H9 (cell line): Measurements from ENCODE around the gene ISCU. TPM values are rescaled to one million over a fixed set of nuclear protein-coding genes. Genes with fewer than 3 reads are reported as not detected.

Experiments
- DNase-seq: peaks from one replicate; pipeline ENCODE4 v3.0.0-alpha.2; 2017
- H2AFZ ChIP-seq: one replicate; pipeline ENCODE4 v1.6.1; 2013; ENCODE audit warnings: mild to moderate bottlenecking, low read length, control low read depth, moderate library complexity
- H2AK5ac ChIP-seq: 2 replicates; pipeline ENCODE4 v1.6.1; 2013; ENCODE audit warnings: low read length, control low read depth, mixed read lengths; ENCODE audit not compliant: insufficient read length
- H2BK120ac ChIP-seq: one replicate; pipeline ENCODE4 v1.6.1; 2013; ENCODE audit warnings: low read depth, mild to moderate bottlenecking, low read length, control low read depth, inconsistent platforms; ENCODE audit not compliant: poor library complexity, severe bottlenecking
- H2BK12ac ChIP-seq: 2 replicates; pipeline ENCODE4 v1.6.1; 2013; ENCODE audit warnings: low read length, control low read depth, mixed read lengths, low read depth; ENCODE audit not compliant: insufficient read length
- H2BK15ac ChIP-seq: 2 replicates; pipeline ENCODE4 v1.6.1; 2013; ENCODE audit warnings: low read depth, low read length, control low read depth
- H2BK20ac ChIP-seq: one replicate; pipeline ENCODE4 v1.6.1; 2013; ENCODE audit warnings: low read depth, mild to moderate bottlenecking, low read length, control low read depth, inconsistent platforms; ENCODE audit not compliant: poor library complexity, severe bottlenecking
- H2BK5ac ChIP-seq: 2 replicates; pipeline ENCODE4 v1.6.1; 2013; ENCODE audit warnings: low read length, control low read depth, mixed read lengths; ENCODE audit not compliant: insufficient read length
- H3K14ac ChIP-seq: 2 replicates; pipeline ENCODE4 v1.6.1; 2013; ENCODE audit warnings: low read length, control low read depth; ENCODE audit not compliant: insufficient read depth
- H3K18ac ChIP-seq: 2 replicates; pipeline ENCODE4 v1.6.1; 2013; ENCODE audit warnings: low read depth, mild to moderate bottlenecking, mixed read lengths, low read length, control low read depth; ENCODE audit not compliant: insufficient read length
- H3K23ac ChIP-seq: 2 replicates; pipeline ENCODE4 v1.6.1; 2013; ENCODE audit warnings: low read length, control low read depth, mixed read lengths, low read depth; ENCODE audit not compliant: insufficient read length
- H3K23me2 ChIP-seq: 2 replicates; pipeline ENCODE4 v1.6.1; 2013; ENCODE audit warnings: low read depth, mild to moderate bottlenecking, mixed read lengths, low read length, control low read depth; ENCODE audit not compliant: insufficient read length, poor library complexity, severe bottlenecking
- H3K27ac ChIP-seq: 2 replicates; pipeline ENCODE4 v1.5.1; 2013; ENCODE audit warnings: low read length, control low read depth, mixed read lengths, low read depth; ENCODE audit not compliant: insufficient read length
- H3K27me3 ChIP-seq: 2 replicates; pipeline ENCODE4 v1.6.1; 2013; ENCODE audit warnings: low read length, control low read depth, inconsistent platforms; ENCODE audit not compliant: insufficient read depth
- H3K4ac ChIP-seq: 2 replicates; pipeline ENCODE4 v1.6.1; 2013; ENCODE audit warnings: low read depth, mild to moderate bottlenecking, control low read depth, inconsistent platforms, low read length, moderate library complexity
- H3K4me1 ChIP-seq: 2 replicates; pipeline ENCODE4 v1.6.1; 2013; ENCODE audit warnings: low read length, control low read depth, inconsistent platforms; ENCODE audit not compliant: insufficient read depth
- H3K4me2 ChIP-seq: 2 replicates; pipeline ENCODE4 v1.6.1; 2013; ENCODE audit warnings: low read length, control low read depth, mixed read lengths; ENCODE audit not compliant: insufficient read length, insufficient read depth
- H3K56ac ChIP-seq: 2 replicates; pipeline ENCODE4 v1.6.1; 2013; ENCODE audit warnings: low read depth, mild to moderate bottlenecking, mixed read lengths, low read length, control low read depth; ENCODE audit not compliant: insufficient read length
- H3K79me1 ChIP-seq: 2 replicates; pipeline ENCODE4 v1.6.1; 2013; ENCODE audit warnings: low read depth, mild to moderate bottlenecking, moderate library complexity, low read length, control low read depth, inconsistent platforms; ENCODE audit not compliant: insufficient read depth, poor library complexity, severe bottlenecking
- H3K79me2 ChIP-seq: 2 replicates; pipeline ENCODE4 v1.6.1; 2013; ENCODE audit warnings: low read length, control low read depth, inconsistent platforms; ENCODE audit not compliant: insufficient read depth
- H3K9ac ChIP-seq: 2 replicates; pipeline ENCODE4 v1.6.1; 2013; ENCODE audit warnings: low read length, control low read depth, mixed read lengths; ENCODE audit not compliant: insufficient read length; ENCODE audit errors: extremely low read depth
- H3K9me3 ChIP-seq: one replicate; pipeline ENCODE4 v1.6.1; 2013; ENCODE audit warnings: low read depth, low read length, inconsistent platforms; ENCODE audit not compliant: control insufficient read depth
- H3T11ph ChIP-seq: one replicate; pipeline ENCODE4 v1.6.1; 2013; ENCODE audit warnings: mild to moderate bottlenecking, low read length, control low read depth, inconsistent platforms
- H4K20me1 ChIP-seq: one replicate; pipeline ENCODE4 v1.6.1; 2013; ENCODE audit not compliant: control insufficient read depth, insufficient read length, insufficient read depth
- H4K5ac ChIP-seq: 2 replicates; pipeline ENCODE4 v1.6.1; 2013; ENCODE audit warnings: low read depth, mild to moderate bottlenecking, mixed read lengths, low read length, control low read depth; ENCODE audit not compliant: insufficient read length
- H4K8ac ChIP-seq: replicated peaks from 2 replicates; pipeline ENCODE4 v1.6.1; 2013; ENCODE audit warnings: low read length, control low read depth, mixed read lengths, low read depth; ENCODE audit not compliant: insufficient read length
- H4K91ac ChIP-seq: 2 replicates; pipeline ENCODE4 v1.6.1; 2013; ENCODE audit warnings: low read depth, mild to moderate bottlenecking, moderate library complexity, mixed read lengths, low read length, control low read depth; ENCODE audit not compliant: insufficient read length
- H3K27ac Mint-ChIP-seq, 3 experiments: 2 replicates in 2 of 3; 3 replicates in 1 of 3; pipeline ENCODE4 v1.8.0; 2020 to 2021; ENCODE audit warnings: mixed read lengths in 3 of 3, mild to moderate bottlenecking in 1 of 3, moderate library complexity in 1 of 3
- H3K27me3 Mint-ChIP-seq: 2 replicates; pipeline ENCODE4 v1.8.0; 2021; ENCODE audit warnings: low read depth, mild to moderate bottlenecking, moderate library complexity, mixed read lengths
- H3K36me3 Mint-ChIP-seq, 3 experiments: 2 replicates in 2 of 3; 3 replicates in 1 of 3; pipeline ENCODE4 v1.8.0; 2020 to 2021; ENCODE audit warnings: low read depth in 3 of 3, mixed read lengths in 3 of 3; ENCODE audit not compliant: insufficient read depth in 1 of 3
- H3K4me1 Mint-ChIP-seq, 2 experiments: 2 replicates each; pipeline ENCODE4 v1.8.0; 2020; ENCODE audit warnings: mixed read lengths in 2 of 2
- H3K4me3 Mint-ChIP-seq, 2 experiments: 2 replicates in 1 of 2; 3 replicates in 1 of 2; pipeline ENCODE4 v1.8.0; 2020 to 2021; ENCODE audit warnings: mild to moderate bottlenecking in 2 of 2, mixed read lengths in 2 of 2, moderate library complexity in 1 of 2
- H3K9me3 Mint-ChIP-seq, 2 experiments: 2 replicates in 1 of 2; 3 replicates in 1 of 2; pipeline ENCODE4 v1.8.0; 2020; ENCODE audit warnings: mild to moderate bottlenecking in 2 of 2, mixed read lengths in 2 of 2, moderate library complexity in 1 of 2
- CTCF ChIP-seq: fragments of 200-600 bp; sonication (generic); conservative IDR thresholded peaks from 3 replicates; pipeline ENCODE4 v1.8.0; 2021; ENCODE audit warnings: antibody characterized with exemption, mild to moderate bottlenecking
- WGBS: extraction: QIAGEN DNeasy Blood & Tissue Kit; methylation state at CpG from one replicate; pipeline ENCODE4 v1.1.7; 2013; ENCODE audit warnings: missing lambda C conversion rate, low lambda C conversion rate, mixed read lengths; ENCODE audit not compliant: insufficient read length; ENCODE audit errors: extremely low coverage; 5-methylcytosine and 5-hydroxymethylcytosine counted together
- total RNA-seq: library from RNA; stranded (reverse); gene quantifications from 2 replicates; pipeline ENCODE4 v1.2.1, GENCODE V29; 2021

The ISCU gene
- total RNA-seq, 1 experiment from 2014 or later = 64.9 TPM

GRCh38 chr12:108575199-108575912 is 13.0 kb downstream of the ISCU start:
- Histone ChIP-seq H2BK120ac (no peak overlapping the region), H3K18ac (no peak overlapping the region)

More at GRCh38 chr12:108575199-108575912, 13.0 kb downstream of the ISCU start:
- H4K20me1 ChIP-seq = no peaks in the 10 kb centered on the region
- no peak overlapping the region for H2BK5ac ChIP-seq
- no peak overlapping the region for H3K4ac ChIP-seq
- WGBS = no CpG with 5 or more reads among the region's 9 CpGs
- no peak overlapping the region for H4K5ac ChIP-seq
- H3T11ph ChIP-seq = no peak overlapping the region
- no peak overlapping the region for H3K56ac ChIP-seq
- H3K4me1 ChIP-seq = no peaks in the 10 kb centered on the region
- no peak overlapping the region for H4K8ac ChIP-seq
- TF ChIP-seq CTCF = no peak
- Mint-ChIP-seq H3K4me1 (no peaks in the 10 kb centered on the region), H3K27me3 (peaks cover 6% of the 10 kb centered on the region), H3K4me3 (no peak overlapping the region), H3K27ac (no peak overlapping the region), H3K9me3 (peaks cover 9 to 10% of the 10 kb centered on the region in 2 experiments), H3K36me3 (peaks cover 4 to 11% (median 4%) of the 10 kb centered on the region in 3 experiments; a peak in 5 of 7 replicates)
- no peak overlapping the region for H4K91ac ChIP-seq
- no peaks in the 10 kb centered on the region for H3K79me1 ChIP-seq
- no peak overlapping the region for H3K27ac ChIP-seq
- no peak overlapping the region for H3K14ac ChIP-seq
- no peak overlapping the region for H2AK5ac ChIP-seq
- H3K9me3 ChIP-seq = no peaks in the 10 kb centered on the region
- H3K27me3 ChIP-seq = no peaks in the 10 kb centered on the region
- H2BK20ac ChIP-seq = no peak overlapping the region
- H2AFZ ChIP-seq = no peak overlapping the region
- H2BK15ac ChIP-seq = no peak overlapping the region
- no peak overlapping the region for H3K4me2 ChIP-seq
- no peaks in the 10 kb centered on the region for H3K23me2 ChIP-seq
- no peak overlapping the region for H3K9ac ChIP-seq
- DNase-seq = no peak
- no peak overlapping the region for H2BK12ac ChIP-seq
- no peak overlapping the region for H3K23ac ChIP-seq
- H3K79me2 ChIP-seq = no peaks in the 10 kb centered on the region
